ENCODE results near the gene FBN2. TPM values are rescaled to one million over a fixed set of nuclear protein-coding genes. Genes with fewer than 3 reads are reported as not detected.

FBN2 gene
- total RNA-seq, 1 donor from 2014 or later, result 25.2 TPM

- TF ChIP-seq, protein P1, sequence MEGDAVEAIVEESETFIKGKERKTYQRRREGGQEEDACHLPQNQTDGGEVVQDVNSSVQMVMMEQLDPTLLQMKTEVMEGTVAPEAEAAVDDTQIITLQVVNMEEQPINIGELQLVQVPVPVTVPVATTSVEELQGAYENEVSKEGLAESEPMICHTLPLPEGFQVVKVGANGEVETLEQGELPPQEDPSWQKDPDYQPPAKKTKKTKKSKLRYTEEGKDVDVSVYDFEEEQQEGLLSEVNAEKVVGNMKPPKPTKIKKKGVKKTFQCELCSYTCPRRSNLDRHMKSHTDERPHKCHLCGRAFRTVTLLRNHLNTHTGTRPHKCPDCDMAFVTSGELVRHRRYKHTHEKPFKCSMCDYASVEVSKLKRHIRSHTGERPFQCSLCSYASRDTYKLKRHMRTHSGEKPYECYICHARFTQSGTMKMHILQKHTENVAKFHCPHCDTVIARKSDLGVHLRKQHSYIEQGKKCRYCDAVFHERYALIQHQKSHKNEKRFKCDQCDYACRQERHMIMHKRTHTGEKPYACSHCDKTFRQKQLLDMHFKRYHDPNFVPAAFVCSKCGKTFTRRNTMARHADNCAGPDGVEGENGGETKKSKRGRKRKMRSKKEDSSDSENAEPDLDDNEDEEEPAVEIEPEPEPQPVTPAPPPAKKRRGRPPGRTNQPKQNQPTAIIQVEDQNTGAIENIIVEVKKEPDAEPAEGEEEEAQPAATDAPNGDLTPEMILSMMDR (IDR thresholded peaks at IDR 0.05; ENCODE audit: insufficient read depth, low read length, poor library complexity, severe bottlenecking), result no peak
- Histone ChIP-seq H3K4me3 (ENCODE audit: low read depth, low read length) (no peak overlapping the region), H3K36me3 (ENCODE audit: control insufficient read depth, insufficient read depth, low read length) (no peaks in the 10 kb centered on the region), H3K27me3 (ENCODE audit: control insufficient read depth, insufficient read depth, low read length) (no peaks in the 10 kb centered on the region)
- DNase-seq (ENCODE audit: low read depth), result no peak
Observed at GRCh38 chr5:128243958-128244582, 294.0 kb downstream of the FBN2 start.

- TF ChIP-seq, protein P1 (IDR thresholded peaks at IDR 0.05; ENCODE audit: insufficient read depth, low read length, poor library complexity, severe bottlenecking), result no peak
- Histone ChIP-seq H3K27me3 (ENCODE audit: control insufficient read depth, insufficient read depth, low read length) (no peaks in the 10 kb centered on the region), H3K4me3 (ENCODE audit: low read depth, low read length) (no peak overlapping the region), H3K36me3 (ENCODE audit: control insufficient read depth, insufficient read depth, low read length) (no peaks in the 10 kb centered on the region)
- no peak for DNase-seq (ENCODE audit: low read depth)
Observed at GRCh38 chr5:128241051-128241695, 296.9 kb downstream of the FBN2 start.

- H3K4me3 ChIP-seq (ENCODE audit: low read depth, low read length), result no peak overlapping the region
- H3K27me3 ChIP-seq (ENCODE audit: control insufficient read depth, insufficient read depth, low read length), result no peaks in the 10 kb centered on the region
- H3K36me3 ChIP-seq (ENCODE audit: control insufficient read depth, insufficient read depth, low read length), result no peaks in the 10 kb centered on the region
- TF ChIP-seq, protein P1 (IDR thresholded peaks at IDR 0.05; ENCODE audit: insufficient read depth, low read length, poor library complexity, severe bottlenecking), result no peak
- no peak for DNase-seq (ENCODE audit: low read depth)
Observed at GRCh38 chr5:128237546-128237945, 300.5 kb downstream of the FBN2 start.

DNA sequence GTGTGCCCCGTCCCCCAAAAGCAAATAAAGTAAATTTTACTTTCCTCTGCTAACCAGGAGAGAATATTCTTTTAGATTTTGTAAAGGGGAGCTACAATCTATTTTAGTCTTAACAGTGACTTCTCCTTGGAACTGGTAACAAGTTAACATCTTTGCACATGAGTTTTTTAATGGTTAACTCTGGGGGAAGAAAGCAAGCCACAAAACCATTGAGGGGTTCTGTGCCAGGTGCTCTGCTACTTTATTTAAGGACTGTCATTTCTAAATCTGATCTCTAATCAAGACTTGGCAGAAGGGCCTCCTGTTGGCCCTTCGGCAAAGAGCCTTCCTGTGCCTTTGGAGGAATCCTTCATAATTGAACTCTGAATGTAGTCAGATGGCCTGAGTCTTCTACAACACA lies 301.0 kb downstream of the FBN2 start:
- Histone ChIP-seq H3K4me3 (ENCODE audit: low read depth, low read length) (no peak overlapping the region), H3K36me3 (ENCODE audit: control insufficient read depth, insufficient read depth, low read length) (no peaks in the 10 kb centered on the region), H3K27me3 (ENCODE audit: control insufficient read depth, insufficient read depth, low read length) (no peaks in the 10 kb centered on the region)
- DNase-seq (ENCODE audit: low read depth), result no peak
- TF ChIP-seq, protein P1 (IDR thresholded peaks at IDR 0.05; ENCODE audit: insufficient read depth, low read length, poor library complexity, severe bottlenecking), result no peak

- TF ChIP-seq, protein P1 (IDR thresholded peaks at IDR 0.05; ENCODE audit: insufficient read depth, low read length, poor library complexity, severe bottlenecking), result no peak
- H3K4me3 ChIP-seq (ENCODE audit: low read depth, low read length), result no peak overlapping the region
- H3K27me3 ChIP-seq (ENCODE audit: control insufficient read depth, insufficient read depth, low read length), result no peaks in the 10 kb centered on the region
- no peaks in the 10 kb centered on the region for H3K36me3 ChIP-seq (ENCODE audit: control insufficient read depth, insufficient read depth, low read length)
- DNase-seq (ENCODE audit: low read depth), result no peak
Observed at GRCh38 chr5:128236334-128236733, 301.7 kb downstream of the FBN2 start.

All from kidney epithelial cell (primary cell).